Endodermal cell (in vitro differentiated cells): ENCODE results near the gene NLGN1. TPM values are rescaled to one million over a fixed set of nuclear protein-coding genes. Genes with fewer than 3 reads are reported as not detected.

Source experiments
- DNase-seq: peaks from one replicate; pipeline ENCODE4 v3.0.0-alpha.2; 2017
- H3K27ac ChIP-seq: 2 replicates; pipeline ENCODE4 v1.5.1; 2013; ENCODE audit warnings: mild to moderate bottlenecking, low read depth, low read length, moderate library complexity
- H3K27me3 ChIP-seq: 2 replicates; pipeline ENCODE4 v1.6.1; 2013; ENCODE audit warnings: mild to moderate bottlenecking, low read length, moderate library complexity; ENCODE audit not compliant: insufficient read depth, control insufficient read depth, poor library complexity, severe bottlenecking
- H3K36me3 ChIP-seq: 2 replicates; pipeline ENCODE4 v1.7.0; 2013; ENCODE audit warnings: mild to moderate bottlenecking, low read length, moderate library complexity; ENCODE audit not compliant: control insufficient read depth, insufficient read depth
- H3K4me1 ChIP-seq: one replicate; pipeline ENCODE4 v1.7.0; 2013; ENCODE audit warnings: low read length; ENCODE audit not compliant: control insufficient read depth, insufficient read depth
- H3K4me3 ChIP-seq: 2 replicates; pipeline ENCODE4 v1.5.1; 2013; ENCODE audit warnings: mild to moderate bottlenecking, low read length, moderate library complexity
- H3K9ac ChIP-seq: 2 replicates; pipeline ENCODE4 v1.6.1; 2013; ENCODE audit warnings: mild to moderate bottlenecking, low read length, moderate library complexity; ENCODE audit not compliant: poor library complexity, severe bottlenecking; ENCODE audit errors: extremely low read depth
- H3K9me3 ChIP-seq: 2 replicates; pipeline ENCODE4 v1.6.1; 2013; ENCODE audit warnings: mild to moderate bottlenecking, low read length, moderate library complexity; ENCODE audit not compliant: control insufficient read depth
- H3K27ac Mint-ChIP-seq: 2 replicates; pipeline ENCODE4 v1.8.0; 2020; ENCODE audit warnings: mixed read lengths
- H3K27me3 Mint-ChIP-seq: 2 replicates; pipeline ENCODE4 v1.8.0; 2021; ENCODE audit warnings: mild to moderate bottlenecking, mixed read lengths; ENCODE audit not compliant: insufficient read depth
- H3K36me3 Mint-ChIP-seq: 2 replicates; pipeline ENCODE4 v1.8.0; 2020; ENCODE audit warnings: low read depth, mixed read lengths
- H3K4me1 Mint-ChIP-seq: 2 replicates; pipeline ENCODE4 v1.8.0; 2020; ENCODE audit warnings: mixed read lengths
- H3K4me3 Mint-ChIP-seq: 2 replicates; pipeline ENCODE4 v1.8.0; 2020; ENCODE audit warnings: mild to moderate bottlenecking, moderate library complexity, mixed read lengths
- H3K9me3 Mint-ChIP-seq: 2 replicates; pipeline ENCODE4 v1.8.0; 2020; ENCODE audit warnings: mild to moderate bottlenecking, mixed read lengths
- WGBS, 2 experiments: methylation state at CpG; one replicate each; pipeline versions ENCODE4 v1.1.5 to v1.1.7; 2013; ENCODE audit warnings: missing lambda C conversion rate in 2 of 2, mixed read lengths in 1 of 2; ENCODE audit not compliant: insufficient coverage in 1 of 2, insufficient read length in 1 of 2; 5-methylcytosine and 5-hydroxymethylcytosine counted together
- total RNA-seq, 2 donors: library from RNA; stranded (reverse); fragmentation: NEBNext Ultra II Directional in 1 of 2; extraction: Animal tissue kit (Norgen Biotek cat#: 25700) in 1 of 2; gene quantifications; 2 replicates in 1 of 2; 3 replicates in 1 of 2; pipeline ENCODE4 v1.2.1, GENCODE V29; 2021
- TF ChIP-seq, protein P1 (sequence below): fragments of 200-600 bp; sonication (generic); conservative IDR thresholded peaks from 2 replicates; pipeline ENCODE4 v1.5.0; 2021; ENCODE audit warnings: antibody characterized with exemption, mild to moderate bottlenecking

Gene NLGN1
- total RNA-seq, 2 donors from 2014 or later = 3.4 to 14.3 TPM

DNA sequence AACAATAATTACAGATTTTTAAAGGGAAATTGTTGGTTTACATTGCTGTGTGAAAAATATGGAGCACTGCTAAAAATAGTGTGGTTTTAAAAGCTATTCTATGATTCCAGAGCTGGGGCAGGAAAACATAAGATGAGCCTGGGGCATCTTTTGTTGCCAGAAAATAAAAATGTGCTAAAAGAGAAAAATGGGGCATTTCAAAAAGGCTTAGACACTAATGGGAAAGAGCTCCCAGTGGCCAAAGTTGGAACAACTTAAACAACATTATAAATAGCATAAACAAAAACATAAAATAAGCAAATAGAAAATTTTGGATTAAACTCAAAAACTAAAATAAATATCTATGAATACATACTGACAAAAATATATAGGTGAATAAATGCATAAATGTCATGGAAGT is 478.9 kb downstream of the NLGN1 start:
- H3K36me3 ChIP-seq = no peaks in the 10 kb centered on the region

DNA sequence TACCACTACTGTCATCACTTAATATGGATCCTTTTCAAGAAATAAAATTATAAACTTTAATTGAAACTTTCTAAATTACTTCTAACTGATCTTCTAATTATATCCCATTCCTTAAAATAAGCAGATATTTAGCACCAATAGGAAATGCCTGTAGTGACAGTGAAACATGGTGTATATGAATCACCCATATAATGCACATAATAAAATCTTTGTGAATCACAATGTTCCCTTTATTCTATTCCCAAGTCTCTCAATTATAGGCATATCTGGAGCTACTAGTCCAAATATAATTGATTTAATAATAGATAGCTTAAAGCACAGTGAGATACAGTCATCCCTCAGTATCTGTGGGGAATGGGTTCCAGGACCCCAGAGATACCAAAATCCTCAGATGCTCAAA is 490.3 kb downstream of the NLGN1 start:
- Histone ChIP-seq H3K9ac (no peak overlapping the region), H3K27me3 (no peaks in the 10 kb centered on the region), H3K4me3 (no peak overlapping the region), H3K36me3 (no peaks in the 10 kb centered on the region), H3K4me1 (no peaks in the 10 kb centered on the region), H3K27ac (no peak overlapping the region), H3K9me3 (no peaks in the 10 kb centered on the region)
- H3K27me3 Mint-ChIP-seq = no peaks in the 10 kb centered on the region
- H3K36me3 Mint-ChIP-seq = no peaks in the 10 kb centered on the region
- peaks cover under 1% of the 10 kb centered on the region for H3K9me3 Mint-ChIP-seq
- DNase-seq = no peak
- no peaks in the 10 kb centered on the region for H3K4me1 Mint-ChIP-seq
- H3K4me3 Mint-ChIP-seq = no peak overlapping the region
- TF ChIP-seq, protein P1, sequence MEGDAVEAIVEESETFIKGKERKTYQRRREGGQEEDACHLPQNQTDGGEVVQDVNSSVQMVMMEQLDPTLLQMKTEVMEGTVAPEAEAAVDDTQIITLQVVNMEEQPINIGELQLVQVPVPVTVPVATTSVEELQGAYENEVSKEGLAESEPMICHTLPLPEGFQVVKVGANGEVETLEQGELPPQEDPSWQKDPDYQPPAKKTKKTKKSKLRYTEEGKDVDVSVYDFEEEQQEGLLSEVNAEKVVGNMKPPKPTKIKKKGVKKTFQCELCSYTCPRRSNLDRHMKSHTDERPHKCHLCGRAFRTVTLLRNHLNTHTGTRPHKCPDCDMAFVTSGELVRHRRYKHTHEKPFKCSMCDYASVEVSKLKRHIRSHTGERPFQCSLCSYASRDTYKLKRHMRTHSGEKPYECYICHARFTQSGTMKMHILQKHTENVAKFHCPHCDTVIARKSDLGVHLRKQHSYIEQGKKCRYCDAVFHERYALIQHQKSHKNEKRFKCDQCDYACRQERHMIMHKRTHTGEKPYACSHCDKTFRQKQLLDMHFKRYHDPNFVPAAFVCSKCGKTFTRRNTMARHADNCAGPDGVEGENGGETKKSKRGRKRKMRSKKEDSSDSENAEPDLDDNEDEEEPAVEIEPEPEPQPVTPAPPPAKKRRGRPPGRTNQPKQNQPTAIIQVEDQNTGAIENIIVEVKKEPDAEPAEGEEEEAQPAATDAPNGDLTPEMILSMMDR = no peak
- H3K27ac Mint-ChIP-seq = no peak overlapping the region

More for the DNA sequence above, 478.9 kb downstream of the NLGN1 start:
- Histone ChIP-seq H3K9me3 (peaks cover 7% of the 10 kb centered on the region), H3K27ac (no peak overlapping the region), H3K27me3 (no peaks in the 10 kb centered on the region), H3K9ac (no peak overlapping the region), H3K4me3 (no peak overlapping the region), H3K4me1 (peaks cover 4% of the 10 kb centered on the region)
- Mint-ChIP-seq H3K4me3 (no peak overlapping the region), H3K27me3 (no peaks in the 10 kb centered on the region), H3K36me3 (peaks cover 2% of the 10 kb centered on the region), H3K9me3 (peaks cover 3% of the 10 kb centered on the region), H3K27ac (no peak overlapping the region), H3K4me1 (peaks cover 7% of the 10 kb centered on the region)
- DNase-seq = no peak
- TF ChIP-seq, protein P1 = peak; percentile 68

DNA sequence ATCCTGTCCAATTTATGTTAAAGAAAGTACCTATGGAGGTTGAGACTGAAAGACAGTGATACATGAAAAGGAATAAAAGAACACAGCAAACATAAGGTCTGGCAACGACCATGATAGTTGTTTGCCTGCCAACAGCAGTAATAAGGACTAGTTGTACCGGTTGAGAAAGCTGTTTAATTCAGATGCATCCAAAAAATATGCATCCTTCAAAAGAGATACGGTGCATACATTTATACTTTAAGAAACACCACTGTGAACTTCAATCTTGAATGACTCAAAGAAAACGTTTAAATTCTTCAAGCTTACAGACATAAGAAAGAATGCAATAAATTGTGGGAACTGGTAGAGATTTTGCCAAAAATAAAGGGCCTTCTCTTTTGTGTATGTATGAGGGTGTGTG is 492.1 kb downstream of the NLGN1 start:
- TF ChIP-seq, protein P1 = no peak
- H3K4me1 Mint-ChIP-seq = no peaks in the 10 kb centered on the region

More for the DNA sequence above, 492.1 kb downstream of the NLGN1 start:
- no peaks in the 10 kb centered on the region for H3K27me3 Mint-ChIP-seq
- no peaks in the 10 kb centered on the region for H3K9me3 ChIP-seq
- H3K9me3 Mint-ChIP-seq = no peaks in the 10 kb centered on the region
- no peak overlapping the region for H3K4me3 ChIP-seq
- no peak overlapping the region for H3K9ac ChIP-seq
- H3K27ac ChIP-seq = no peak overlapping the region
- no peak overlapping the region for H3K27ac Mint-ChIP-seq
- H3K27me3 ChIP-seq = no peaks in the 10 kb centered on the region
- H3K36me3 Mint-ChIP-seq = no peaks in the 10 kb centered on the region
- H3K4me3 Mint-ChIP-seq = no peak overlapping the region
- no peaks in the 10 kb centered on the region for H3K36me3 ChIP-seq
- WGBS, 2 experiments = 57 to 85% methylated on average over 1 to 4 of the region's 4 CpGs
- DNase-seq = no peak
- H3K4me1 ChIP-seq = no peaks in the 10 kb centered on the region
